IMR-90 (cell line): ENCODE measurements around the gene ST6GALNAC2. TPM values are rescaled to one million over a fixed set of nuclear protein-coding genes. Genes with fewer than 3 reads are reported as not detected.

ENCODE experiments used
- ATAC-seq: fragments of 200-7000 bp; cut with Tn5 transposase; 2 replicates; pipeline ENCODE4 v1.9.1; 2020; ENCODE audit warnings: low read depth, mild to moderate bottlenecking, moderate library complexity
- BruUV-seq: library from RNA; stranded (reverse); fragments of 400-500 nt; replicated peaks from 2 replicates; lab custom pipeline; 2021; lab: Mats Ljungman, UMichigan
- CTCF ChIA-PET: fragments of 300-600 bp; formaldehyde crosslinking; extraction: SDS; loops from one replicate; lab custom pipeline; 2021; ENCODE audit warnings: antibody characterized with exemption; lab: Yijun Ruan, JAX
- POLR2A ChIA-PET: fragments of 300-600 bp; sonication (Branson Sonifier 250); formaldehyde crosslinking; loops from one replicate; lab custom pipeline; 2022; ENCODE audit warnings: antibody characterized with exemption; ENCODE audit not compliant: unreplicated experiment; lab: Charles Lee
- DNase-seq: peaks from one replicate; pipeline ENCODE4 v3.0.0; 2013
- H2AFZ ChIP-seq: replicated peaks from 2 replicates; pipeline ENCODE3; 2013; ENCODE audit warnings: low read length, mild to moderate bottlenecking; ENCODE audit not compliant: poor library complexity
- H2AK5ac ChIP-seq: 2 replicates; pipeline ENCODE4 v1.6.1; 2013; ENCODE audit warnings: low read depth, low read length, inconsistent platforms
- H2AK9ac ChIP-seq: replicated peaks from 2 replicates; pipeline ENCODE3; 2013; ENCODE audit warnings: mild to moderate bottlenecking, low read depth, low read length, moderate library complexity; ENCODE audit not compliant: poor library complexity
- H2BK120ac ChIP-seq: 2 replicates; pipeline ENCODE4 v1.6.1; 2013; ENCODE audit warnings: low read depth, low read length, inconsistent platforms
- H2BK15ac ChIP-seq: 3 replicates; pipeline ENCODE4 v1.6.1; 2013; ENCODE audit warnings: low read depth, low read length, inconsistent platforms
- H2BK20ac ChIP-seq: 2 replicates; pipeline ENCODE4 v1.6.1; 2013; ENCODE audit warnings: low read depth, mild to moderate bottlenecking, inconsistent platforms, low read length, moderate library complexity
- H2BK5ac ChIP-seq: 2 replicates; pipeline ENCODE4 v1.6.1; 2013; ENCODE audit warnings: mild to moderate bottlenecking, low read depth, low read length, inconsistent platforms; ENCODE audit not compliant: poor library complexity, severe bottlenecking
- H3K14ac ChIP-seq: replicated peaks from 2 replicates; pipeline ENCODE4 v1.6.1; 2013; ENCODE audit warnings: low read depth, low read length, inconsistent platforms
- H3K18ac ChIP-seq: 2 replicates; pipeline ENCODE4 v1.6.1; 2013; ENCODE audit warnings: low read depth, low read length, control low read depth
- H3K23ac ChIP-seq: 2 replicates; pipeline ENCODE4 v1.6.1; 2013; ENCODE audit warnings: low read depth, low read length, inconsistent platforms
- H3K27ac ChIP-seq: 2 replicates; pipeline ENCODE4 v1.5.1; 2013; ENCODE audit warnings: mild to moderate bottlenecking, control low read depth, low read length; ENCODE audit not compliant: insufficient read depth
- H3K27me3 ChIP-seq: 2 replicates; pipeline ENCODE4 v1.6.1; 2013; ENCODE audit warnings: low read length; ENCODE audit not compliant: control insufficient read depth, insufficient read depth
- H3K36me3 ChIP-seq: 2 replicates; pipeline ENCODE4 v1.6.1; 2013; ENCODE audit warnings: low read length, mixed read lengths; ENCODE audit not compliant: control insufficient read depth, insufficient read depth
- H3K4ac ChIP-seq: 2 replicates; pipeline ENCODE4 v1.6.1; 2013; ENCODE audit warnings: low read depth, low read length, inconsistent platforms
- H3K4me1 ChIP-seq: 2 replicates; pipeline ENCODE4 v1.6.1; 2013; ENCODE audit warnings: low read length, mixed read lengths; ENCODE audit not compliant: control insufficient read depth, insufficient read depth
- H3K4me2 ChIP-seq: 2 replicates; pipeline ENCODE4 v1.6.1; 2013; ENCODE audit warnings: low read depth, mild to moderate bottlenecking, control low read depth, low read length, moderate library complexity
- H3K4me3 ChIP-seq: 2 replicates; pipeline ENCODE4 v1.5.1; 2013; ENCODE audit warnings: low read depth, mild to moderate bottlenecking, control low read depth, low read length, moderate library complexity; ENCODE audit not compliant: insufficient read depth
- H3K56ac ChIP-seq: 2 replicates; pipeline ENCODE4 v1.6.1; 2013; ENCODE audit warnings: low read length, inconsistent platforms; ENCODE audit not compliant: insufficient read depth; ENCODE audit errors: extremely low read depth
- H3K79me1 ChIP-seq, 2 experiments: 2 replicates each; pipeline ENCODE4 v1.6.1; 2013; ENCODE audit warnings: low read length in 2 of 2, inconsistent platforms in 1 of 2, low read depth in 1 of 2
- H3K9ac ChIP-seq: 2 replicates; pipeline ENCODE4 v1.6.1; 2013; ENCODE audit warnings: low read depth, low read length, control low read depth
- H3K9me1 ChIP-seq: 2 replicates; pipeline ENCODE4 v1.6.1; 2013; ENCODE audit warnings: low read length, inconsistent platforms; ENCODE audit not compliant: insufficient read depth
- H3K9me3 ChIP-seq: 2 replicates; pipeline ENCODE4 v1.6.1; 2013; ENCODE audit warnings: low read length; ENCODE audit not compliant: control insufficient read depth, insufficient read depth
- H4K20me1 ChIP-seq: 2 replicates; pipeline ENCODE4 v1.6.1; 2013; ENCODE audit warnings: low read length, inconsistent platforms; ENCODE audit not compliant: insufficient read depth
- H4K5ac ChIP-seq: 2 replicates; pipeline ENCODE4 v1.6.1; 2013; ENCODE audit warnings: mild to moderate bottlenecking, low read depth, low read length, control low read depth
- H4K8ac ChIP-seq, 2 experiments: 2 replicates each; pipeline ENCODE4 v1.6.1; 2013; ENCODE audit warnings: low read depth in 2 of 2, low read length in 2 of 2, control low read depth in 1 of 2, inconsistent platforms in 1 of 2
- H4K91ac ChIP-seq: 2 replicates; pipeline ENCODE4 v1.6.1; 2013; ENCODE audit warnings: low read depth, low read length, inconsistent platforms; ENCODE audit not compliant: insufficient read depth
- ELK1 ChIP-seq: fragments of 150-350 bp; IDR thresholded peaks from 2 replicates; pipeline ENCODE4 v1.6.1; 2016; ENCODE audit warnings: low read depth, mild to moderate bottlenecking, low read length, moderate library complexity, borderline replicate concordance
- FOS ChIP-seq: fragments of 150-350 bp; IDR thresholded peaks from 2 replicates; pipeline ENCODE4 v1.6.1; 2016; ENCODE audit warnings: low read depth, low read length
- POLR2A ChIP-seq: IDR thresholded peaks from 2 replicates; pipeline ENCODE4 v1.6.1; 2012; ENCODE audit warnings: mild to moderate bottlenecking, low read depth, low read length
- RCOR1 ChIP-seq: IDR thresholded peaks from 2 replicates; pipeline ENCODE4 v1.6.1; 2012; ENCODE audit warnings: mild to moderate bottlenecking, low read length, improper control_type of control experiment; ENCODE audit not compliant: insufficient replicate concordance
- RFX5 ChIP-seq: IDR thresholded peaks from 2 replicates; pipeline ENCODE4 v1.8.0; 2012; ENCODE audit warnings: low read depth, mild to moderate bottlenecking, low read length, moderate library complexity
- USF2 ChIP-seq: fragments of 150-350 bp; IDR thresholded peaks from 2 replicates; pipeline ENCODE4 v1.6.1; 2017; ENCODE audit warnings: mild to moderate bottlenecking, antibody characterized with exemption, low read length, low read depth
- WGBS, 2 experiments: methylation state at CpG; one replicate each; pipeline versions ENCODE4 v1.1.5 to v1.1.7; 2013; ENCODE audit warnings: missing lambda C conversion rate in 2 of 2; ENCODE audit not compliant: insufficient read length in 1 of 2; ENCODE audit errors: extremely low coverage in 2 of 2; 5-methylcytosine and 5-hydroxymethylcytosine counted together
- dilution Hi-C: fragments of 300-500 bp; cut with HindIII; formaldehyde crosslinking; loops from one replicate; pipeline ENCODE4 v1.14.3; 2018; ENCODE audit warnings: low sequenced_read_pairs; ENCODE audit not compliant: unreplicated experiment
- in situ Hi-C: fragments of 300-500 bp; cut with MboI; formaldehyde crosslinking; loops from 3 replicates; pipeline ENCODE4 v1.14.3; 2019; ENCODE audit warnings: low sequenced_read_pairs, inconsistent platforms, mixed read lengths
- intact Hi-C: fragments of 100-400 bp; cut with micrococcal nuclease; formaldehyde crosslinking; loops from 2 replicates; pipeline ENCODE4 v1.10.0; 2022
- polyA plus RNA-seq, 3 experiments: library from polyadenylated mRNA; depleted of rRNA; stranded (reverse); fragments of >200 nt; gene quantifications; 2 replicates each; pipeline ENCODE4 v1.2.3, GENCODE V29; 2012; ENCODE audit warnings: low replicate concordance in 1 of 3
- total RNA-seq: library from RNA; depleted of rRNA; stranded (reverse); fragments of >200 nt; gene quantifications from 2 replicates; pipeline ENCODE4 v1.2.3, GENCODE V29; 2012

Gene ST6GALNAC2
- total and polyA plus RNA-seq, 2 of the 4 experiments (the other 2 are of a cell fraction): 0.10 TPM; not detected in 1

GRCh38 chr17:76543826-76544545 is 41.7 kb downstream of the ST6GALNAC2 start:
- Histone ChIP-seq H4K8ac (no peak overlapping the region), H3K36me3 (no peaks in the 10 kb centered on the region), H4K91ac (peak overlapping the region; percentile 20; the same call in 1 of the 2 replicates), H3K79me1 (0 out of 4 replicates have a peak, but pooled peaks cover 0 to 5% of the 10 kb centered on the region in 2 experiments), H3K14ac (no peak overlapping the region), H3K56ac (no peak overlapping the region), H3K4me1 (peaks cover 22% of the 10 kb centered on the region), H4K20me1 (peaks cover 6% of the 10 kb centered on the region; the same call in 1 of the 2 replicates), H2AK5ac (peak overlapping the region; percentile 66), H3K27ac (no peak overlapping the region), H3K9me1 (peaks cover 22% of the 10 kb centered on the region), H2BK120ac (peak overlapping the region; percentile 24; the same call in 1 of the 2 replicates), H2BK15ac (no peak overlapping the region; the same call in 2 of the 3 replicates), H3K18ac (no peak overlapping the region), H3K23ac (no peak overlapping the region), H3K9ac (no peak overlapping the region), H2AFZ (no peak overlapping the region), H2BK20ac (0 out of 2 replicates have a peak overlapping the region, but pooled peaks have one; percentile 5), H2BK5ac (no peak overlapping the region), H4K5ac (no peak overlapping the region), H3K9me3 (no peaks in the 10 kb centered on the region), H3K4ac (no peak overlapping the region; the same call in 1 of the 2 replicates), H3K4me2 (no peak overlapping the region), H3K27me3 (no peaks in the 10 kb centered on the region), H2AK9ac (no peak overlapping the region), H3K4me3 (no peak overlapping the region)
- in situ Hi-C loops (no loop called here), intact Hi-C loops (no loop called here), dilution Hi-C loops (no loop called here)
- no TSS peak for BruUV-seq
- TF ChIP-seq RCOR1 (no peak), RFX5 (no peak), POLR2A (no peak), FOS (no peak), ELK1 (no peak), USF2 (no peak)
- WGBS, 2 experiments: 78% methylated on average over 4 of the region's 22 CpGs; no CpG with 5 or more reads in 1 of the 2 experiments
- POLR2A ChIA-PET: interaction anchor here (1.1 kb wide), 1 partner anchor 14 kb away, joined by 3 read pairs; no protein-coding TSS in a partner anchor
- no peak for ATAC-seq
- DNase-seq: no peak
- CTCF ChIA-PET: interaction anchor here (2.4 kb wide), 1 partner anchor 21 kb away, joined by 12 read pairs; no protein-coding TSS in a partner anchor
